ENCODE data around the gene NBPF3.
A peak's percentile ranks its signal among the peaks of the same experiment; 100 is the strongest.

Gene NBPF3

GRCh38 chr1:21524686-21525339 is 84.9 kb downstream of the NBPF3 start:
- no peak for DNase-seq (ENCODE audit: low read depth in 2 of 2)
- TF ChIP-seq, protein P1, sequence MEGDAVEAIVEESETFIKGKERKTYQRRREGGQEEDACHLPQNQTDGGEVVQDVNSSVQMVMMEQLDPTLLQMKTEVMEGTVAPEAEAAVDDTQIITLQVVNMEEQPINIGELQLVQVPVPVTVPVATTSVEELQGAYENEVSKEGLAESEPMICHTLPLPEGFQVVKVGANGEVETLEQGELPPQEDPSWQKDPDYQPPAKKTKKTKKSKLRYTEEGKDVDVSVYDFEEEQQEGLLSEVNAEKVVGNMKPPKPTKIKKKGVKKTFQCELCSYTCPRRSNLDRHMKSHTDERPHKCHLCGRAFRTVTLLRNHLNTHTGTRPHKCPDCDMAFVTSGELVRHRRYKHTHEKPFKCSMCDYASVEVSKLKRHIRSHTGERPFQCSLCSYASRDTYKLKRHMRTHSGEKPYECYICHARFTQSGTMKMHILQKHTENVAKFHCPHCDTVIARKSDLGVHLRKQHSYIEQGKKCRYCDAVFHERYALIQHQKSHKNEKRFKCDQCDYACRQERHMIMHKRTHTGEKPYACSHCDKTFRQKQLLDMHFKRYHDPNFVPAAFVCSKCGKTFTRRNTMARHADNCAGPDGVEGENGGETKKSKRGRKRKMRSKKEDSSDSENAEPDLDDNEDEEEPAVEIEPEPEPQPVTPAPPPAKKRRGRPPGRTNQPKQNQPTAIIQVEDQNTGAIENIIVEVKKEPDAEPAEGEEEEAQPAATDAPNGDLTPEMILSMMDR (IDR thresholded peaks at IDR 0.05; ENCODE audit: low read depth, low read length) = no peak
- no peak overlapping the region for H3K4me3 ChIP-seq (replicated peaks in 1 of 2; ENCODE audit: low read depth in 2 of 2, low read length in 2 of 2)

GRCh38 chr1:21525340-21525717 is 85.4 kb downstream of the NBPF3 start:
- H3K4me3 ChIP-seq (replicated peaks in 1 of 2; ENCODE audit: low read depth in 2 of 2, low read length in 2 of 2) = no peak overlapping the region
- DNase-seq (ENCODE audit: low read depth in 2 of 2) = no peak
- TF ChIP-seq, protein P1 (IDR thresholded peaks at IDR 0.05; ENCODE audit: low read depth, low read length) = no peak

- DNase-seq (ENCODE audit: low read depth in 2 of 2) = no peak
Measured at GRCh38 chr1:21526441-21526840, 86.5 kb downstream of the NBPF3 start.

GRCh38 chr1:21530368-21531016 is 90.6 kb downstream of the NBPF3 start:
- TF ChIP-seq, protein P1 (IDR thresholded peaks at IDR 0.05; ENCODE audit: low read depth, low read length) = no peak
- DNase-seq (ENCODE audit: low read depth in 2 of 2) = peak in 1 of 2 donors; percentile 54
- H3K4me3 ChIP-seq (replicated peaks in 1 of 2; ENCODE audit: low read depth in 2 of 2, low read length in 2 of 2) = no peak overlapping the region

More at GRCh38 chr1:21526441-21526840, 86.5 kb downstream of the NBPF3 start:
- TF ChIP-seq, protein P1 (IDR thresholded peaks at IDR 0.05; ENCODE audit: low read depth, low read length) = no peak
- H3K4me3 ChIP-seq (replicated peaks in 1 of 2; ENCODE audit: low read depth in 2 of 2, low read length in 2 of 2) = no peak overlapping the region

DNA sequence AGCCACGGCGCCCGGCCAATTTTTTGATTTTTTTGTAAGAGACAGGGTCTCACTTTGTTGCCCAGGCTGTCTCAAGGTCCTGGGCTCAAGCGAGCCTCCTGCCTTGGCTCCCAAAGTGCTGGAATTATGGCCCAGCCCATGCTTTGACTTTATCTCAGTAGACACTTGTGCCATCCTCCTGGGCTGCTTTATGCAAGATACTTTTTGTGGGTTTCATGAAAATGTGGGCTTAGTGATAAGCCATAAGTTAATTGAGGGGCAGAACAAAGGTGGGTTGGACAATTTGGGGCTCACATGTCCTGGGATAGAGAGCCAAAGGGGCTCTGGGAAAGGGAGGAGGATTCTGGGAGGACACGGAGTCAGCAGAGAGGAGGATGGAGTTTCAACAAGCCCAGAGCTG is 91.3 kb downstream of the NBPF3 start:
- no peak for DNase-seq (ENCODE audit: low read depth in 2 of 2)
- H3K4me3 ChIP-seq (replicated peaks in 1 of 2; ENCODE audit: low read depth in 2 of 2, low read length in 2 of 2) = no peak overlapping the region

GRCh38 chr1:21532496-21532895 is 92.6 kb downstream of the NBPF3 start:
- TF ChIP-seq, protein P1 (IDR thresholded peaks at IDR 0.05; ENCODE audit: low read depth, low read length) = no peak
- DNase-seq (ENCODE audit: low read depth in 2 of 2) = no peak
- H3K4me3 ChIP-seq (replicated peaks in 1 of 2; ENCODE audit: low read depth in 2 of 2, low read length in 2 of 2) = no peak overlapping the region

More for the DNA sequence above, 91.3 kb downstream of the NBPF3 start:
- TF ChIP-seq, protein P1 (IDR thresholded peaks at IDR 0.05; ENCODE audit: low read depth, low read length) = no peak

All from cardiac fibroblast (primary cell).